NCI-H1417 (cell line): ENCODE data around the gene CCDC15.
"Not testable (repeated sequence)": the region's sequence is repeated elsewhere in the genome, so short reads cannot be mapped to it uniquely, and the experiment has no call there.

Source experiments
- DNase-seq, 3 experiments: peaks; one replicate each; lab custom pipeline; 2025; lab: John Stamatoyannopoulos, UW

The CCDC15 gene

GRCh38 chr11:125082040-125082439 is 128.0 kb downstream of the CCDC15 start:
- DNase-seq = no peak

GRCh38 chr11:125082611-125083311 is 128.8 kb downstream of the CCDC15 start:
- no peak for DNase-seq

GRCh38 chr11:125083312-125084056 is 129.5 kb downstream of the CCDC15 start:
- no peak for DNase-seq

GRCh38 chr11:125084057-125084416 is 130.0 kb downstream of the CCDC15 start:
- DNase-seq = no peak

- DNase-seq = no peak
These were observed 130.8 kb downstream of the CCDC15 start for GRCh38 chr11:125084761-125085231.

- DNase-seq = no peak
These were observed 131.5 kb downstream of the CCDC15 start for GRCh38 chr11:125085301-125086081.

GRCh38 chr11:125086633-125087296 is 132.8 kb downstream of the CCDC15 start:
- DNase-seq = no peak

- DNase-seq = no peak
These were observed 134.1 kb downstream of the CCDC15 start for GRCh38 chr11:125088123-125088522.

- no peak for DNase-seq
These were observed 134.8 kb downstream of the CCDC15 start for GRCh38 chr11:125088576-125089455.

- DNase-seq = not testable (repeated sequence)
These were observed 135.5 kb downstream of the CCDC15 start for GRCh38 chr11:125089481-125089880.

GRCh38 chr11:125090151-125090550 is 136.1 kb downstream of the CCDC15 start:
- not testable (repeated sequence) for DNase-seq

GRCh38 chr11:125090816-125091215 is 136.8 kb downstream of the CCDC15 start:
- no peak for DNase-seq
